ENCODE measurements around the gene PPP4R1.

The PPP4R1 gene

GRCh38 chr18:9530226-9531009 is 83.9 kb downstream of the PPP4R1 start:
- TF ChIP-seq CTCF (conservative IDR thresholded peaks at IDR 0.05; ENCODE audit: low read length) = no peak
- TF ChIP-seq EZH2phosphoT487 (IDR thresholded peaks at IDR 0.05; ENCODE audit: borderline replicate concordance) = no peak
- no peaks in the 10 kb centered on the region for H3K27me3 ChIP-seq (ENCODE audit: insufficient read depth, low read length, poor library complexity, severe bottlenecking)
- H3K4me1 ChIP-seq (ENCODE audit: insufficient read depth, low read length, poor library complexity, severe bottlenecking) = no peaks in the 10 kb centered on the region
- H3K79me2 ChIP-seq (ENCODE audit: insufficient read depth, low read length) = no peaks in the 10 kb centered on the region
- no peaks in the 10 kb centered on the region for H4K20me1 ChIP-seq (ENCODE audit: insufficient read depth, low read length, poor library complexity, severe bottlenecking)
- no peaks in the 10 kb centered on the region for H3K9me3 ChIP-seq (ENCODE audit: insufficient read depth, low read depth, low read length)
- H3F3A ChIP-seq (ENCODE audit: low read depth) = no peaks in the 10 kb centered on the region
- H2AFZ ChIP-seq (ENCODE audit: low read length) = no peak overlapping the region
- H3K4me3 ChIP-seq (ENCODE audit: low read length, poor library complexity, severe bottlenecking) = no peak overlapping the region
- H3K9ac ChIP-seq (ENCODE audit: low read depth, low read length, poor library complexity, severe bottlenecking) = no peak overlapping the region
- H3K9me2 ChIP-seq (replicated peaks; ENCODE audit: low read depth, low read length) = no peaks in the 10 kb centered on the region
- H3K36me3 ChIP-seq (ENCODE audit: insufficient read depth, low read length) = peaks cover 61% of the 10 kb centered on the region; the same call in 1 of the 2 replicates
- H3K4me2 ChIP-seq (ENCODE audit: low read depth, low read length, poor library complexity, severe bottlenecking) = no peak overlapping the region

DNA sequence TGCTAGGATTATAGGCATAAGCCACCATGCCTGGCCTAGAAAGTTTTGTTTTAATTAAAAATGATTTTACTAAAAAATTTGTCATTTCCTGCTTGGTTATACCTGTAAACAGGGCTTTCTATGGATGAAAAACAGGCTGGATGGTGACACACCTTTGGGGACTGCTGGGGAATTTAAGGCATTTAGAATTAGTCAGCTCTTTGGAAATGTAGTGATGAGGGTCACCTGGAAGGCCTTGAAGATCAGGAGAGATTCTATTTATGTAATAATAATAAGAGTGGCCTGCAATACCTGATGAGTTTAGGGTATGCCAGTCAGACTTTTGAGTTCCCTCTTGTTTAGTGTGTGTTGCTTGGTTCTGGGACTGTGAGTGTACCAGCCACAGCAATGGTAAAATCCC is 87.9 kb downstream of the PPP4R1 start:
- H3K4me1 ChIP-seq (ENCODE audit: insufficient read depth, low read length, poor library complexity, severe bottlenecking) = no peaks in the 10 kb centered on the region
- no peaks in the 10 kb centered on the region for H3K27me3 ChIP-seq (ENCODE audit: insufficient read depth, low read length, poor library complexity, severe bottlenecking)
- H4K20me1 ChIP-seq (ENCODE audit: insufficient read depth, low read length, poor library complexity, severe bottlenecking) = no peaks in the 10 kb centered on the region
- peaks cover 66% of the 10 kb centered on the region for H3K36me3 ChIP-seq (ENCODE audit: insufficient read depth, low read length)
- H3K4me2 ChIP-seq (ENCODE audit: low read depth, low read length, poor library complexity, severe bottlenecking) = no peak overlapping the region
- no peak overlapping the region for H2AFZ ChIP-seq (ENCODE audit: low read length)
- no peak for TF ChIP-seq CTCF (conservative IDR thresholded peaks at IDR 0.05; ENCODE audit: low read length)
- no peak for TF ChIP-seq EZH2phosphoT487 (IDR thresholded peaks at IDR 0.05; ENCODE audit: borderline replicate concordance)
- H3F3A ChIP-seq (ENCODE audit: low read depth) = no peaks in the 10 kb centered on the region
- no peaks in the 10 kb centered on the region for H3K9me2 ChIP-seq (replicated peaks; ENCODE audit: low read depth, low read length)
- H3K4me3 ChIP-seq (ENCODE audit: low read length, poor library complexity, severe bottlenecking) = no peak overlapping the region
- H3K9ac ChIP-seq (ENCODE audit: low read depth, low read length, poor library complexity, severe bottlenecking) = no peak overlapping the region
- H3K79me2 ChIP-seq (ENCODE audit: insufficient read depth, low read length) = no peaks in the 10 kb centered on the region
- H3K9me3 ChIP-seq (ENCODE audit: insufficient read depth, low read depth, low read length) = no peaks in the 10 kb centered on the region

DNA sequence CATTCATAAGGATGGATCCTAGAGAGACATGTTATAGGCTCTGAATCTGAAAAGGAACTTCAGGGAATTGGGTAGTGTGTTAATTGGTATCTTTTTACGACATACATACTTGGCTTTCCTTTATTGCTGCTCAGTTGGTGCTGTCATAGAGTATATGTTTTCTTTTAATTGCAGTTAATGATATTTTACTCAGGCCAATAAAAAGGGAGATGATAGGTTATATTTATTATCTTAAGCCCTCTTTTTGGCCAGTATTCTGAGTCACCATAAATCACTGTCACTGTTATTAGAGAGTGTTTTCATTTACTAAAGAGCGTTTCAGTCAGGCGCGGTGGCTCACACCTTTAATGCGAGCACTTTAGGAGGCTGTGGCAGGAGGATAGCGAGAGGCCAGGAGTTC is 91.4 kb downstream of the PPP4R1 start:
- Histone ChIP-seq H3K9me2 (replicated peaks; ENCODE audit: low read depth, low read length) (no peaks in the 10 kb centered on the region), H3K9ac (ENCODE audit: low read depth, low read length, poor library complexity, severe bottlenecking) (no peak overlapping the region), H3K79me2 (ENCODE audit: insufficient read depth, low read length) (peaks cover 9% of the 10 kb centered on the region; the same call in 1 of the 2 replicates), H3K9me3 (ENCODE audit: insufficient read depth, low read depth, low read length) (no peaks in the 10 kb centered on the region), H3K36me3 (ENCODE audit: insufficient read depth, low read length) (peaks cover 78% of the 10 kb centered on the region), H3K4me3 (ENCODE audit: low read length, poor library complexity, severe bottlenecking) (no peak overlapping the region), H2AFZ (ENCODE audit: low read length) (no peak overlapping the region), H4K20me1 (ENCODE audit: insufficient read depth, low read length, poor library complexity, severe bottlenecking) (no peaks in the 10 kb centered on the region), H3F3A (ENCODE audit: low read depth) (no peaks in the 10 kb centered on the region), H3K4me2 (ENCODE audit: low read depth, low read length, poor library complexity, severe bottlenecking) (no peak overlapping the region), H3K4me1 (ENCODE audit: insufficient read depth, low read length, poor library complexity, severe bottlenecking) (no peaks in the 10 kb centered on the region), H3K27me3 (ENCODE audit: insufficient read depth, low read length, poor library complexity, severe bottlenecking) (no peaks in the 10 kb centered on the region)
- TF ChIP-seq CTCF (conservative IDR thresholded peaks at IDR 0.05; ENCODE audit: low read length) (no peak), EZH2phosphoT487 (IDR thresholded peaks at IDR 0.05; ENCODE audit: borderline replicate concordance) (no peak)

Data from Loucy (cell line).